Measurements from ENCODE around the gene MDGA2. TPM values are rescaled to one million over a fixed set of nuclear protein-coding genes. Genes with fewer than 3 reads are reported as not detected.

MDGA2 gene
- total and polyA plus RNA-seq, 2 of the 4 experiments (the other 2 are of a cell fraction) = 0.02 TPM; not detected in 1

- Histone ChIP-seq H3K79me1 (ENCODE audit: low read depth in 1 of 2, low read length in 2 of 2) (no peaks in the 10 kb centered on the region), H4K8ac (ENCODE audit: low read depth in 2 of 2, low read length in 2 of 2) (no peak overlapping the region), H3K18ac (ENCODE audit: low read depth, low read length) (no peak overlapping the region), H3K4me3 (ENCODE audit: insufficient read depth, low read depth, low read length) (no peak overlapping the region), H3K4me1 (ENCODE audit: control insufficient read depth, insufficient read depth, low read length) (no peaks in the 10 kb centered on the region), H3K56ac (ENCODE audit: extremely low read depth, insufficient read depth, low read length) (no peak overlapping the region), H3K9me3 (ENCODE audit: control insufficient read depth, insufficient read depth, low read length) (no peaks in the 10 kb centered on the region), H3K27ac (ENCODE audit: insufficient read depth, low read length) (no peak overlapping the region), H3K27me3 (ENCODE audit: control insufficient read depth, insufficient read depth, low read length) (no peaks in the 10 kb centered on the region), H3K9ac (ENCODE audit: low read depth, low read length) (no peak overlapping the region), H3K9me1 (ENCODE audit: insufficient read depth, low read length) (no peaks in the 10 kb centered on the region), H2AK5ac (ENCODE audit: low read depth, low read length) (no peak overlapping the region), H2BK20ac (ENCODE audit: low read depth, low read length) (no peak overlapping the region), H4K20me1 (ENCODE audit: insufficient read depth, low read length) (no peaks in the 10 kb centered on the region), H3K4me2 (ENCODE audit: low read depth, low read length) (no peak overlapping the region), H3K14ac (replicated peaks; ENCODE audit: low read depth, low read length) (no peak overlapping the region), H2BK5ac (ENCODE audit: low read depth, low read length, poor library complexity, severe bottlenecking) (no peak overlapping the region), H2BK15ac (ENCODE audit: low read depth, low read length) (no peak overlapping the region), H3K4ac (ENCODE audit: low read depth, low read length) (no peak overlapping the region), H4K91ac (ENCODE audit: insufficient read depth, low read depth, low read length) (no peak overlapping the region), H3K23ac (ENCODE audit: low read depth, low read length) (no peak overlapping the region), H4K5ac (ENCODE audit: low read depth, low read length) (no peak overlapping the region), H3K36me3 (ENCODE audit: control insufficient read depth, insufficient read depth, low read length) (no peaks in the 10 kb centered on the region), H2AK9ac (replicated peaks; ENCODE audit: low read depth, low read length, poor library complexity) (no peak overlapping the region), H2BK120ac (ENCODE audit: low read depth, low read length) (no peak overlapping the region), H2AFZ (replicated peaks; ENCODE audit: low read length, poor library complexity) (no peak overlapping the region)
- dilution Hi-C loops (cut with HindIII; ENCODE audit: low sequenced_read_pairs, unreplicated experiment) (no loop called here), in situ Hi-C loops (cut with MboI; ENCODE audit: low sequenced_read_pairs) (no loop called here), intact Hi-C loops (cut with micrococcal nuclease) (no loop called here)
- CTCF ChIA-PET = no interaction called here
- WGBS, 2 experiments (ENCODE audit: extremely low coverage in 2 of 2, insufficient read length in 1 of 2) = 80% methylated on average over 1 of the region's 3 CpGs; no CpG with 5 or more reads in 1 of the 2 experiments
- no TSS peak for BruUV-seq (replicated peaks)
- ATAC-seq (ENCODE audit: low read depth) (no peak), DNase-seq (no peak)
- no peak for TF ChIP-seq BHLHE40 (IDR thresholded peaks at IDR 0.05; ENCODE audit: low read depth, low read length)
- no peak for TF ChIP-seq FOS (IDR thresholded peaks at IDR 0.05; ENCODE audit: low read depth, low read length)
- no peak for TF ChIP-seq RAD21 (IDR thresholded peaks at IDR 0.05; ENCODE audit: low read length)
- TF ChIP-seq MAZ (IDR thresholded peaks at IDR 0.05; ENCODE audit: borderline replicate concordance, low read depth, low read length) = no peak
- no peak for TF ChIP-seq ELK1 (IDR thresholded peaks at IDR 0.05; ENCODE audit: borderline replicate concordance, low read depth, low read length)
- no peak for TF ChIP-seq MXI1 (IDR thresholded peaks at IDR 0.05; ENCODE audit: borderline replicate concordance, low read depth, low read length)
- TF ChIP-seq NFE2L2 (IDR thresholded peaks at IDR 0.05; ENCODE audit: low read depth, low read length) = no peak
- TF ChIP-seq CHD1 (IDR thresholded peaks at IDR 0.05; ENCODE audit: low read depth, low read length) = no peak
- TF ChIP-seq USF2 (IDR thresholded peaks at IDR 0.05; ENCODE audit: low read depth, low read length) = no peak
- no peak for TF ChIP-seq CEBPB (IDR thresholded peaks at IDR 0.05; ENCODE audit: low read depth, low read length)
- POLR2A ChIA-PET (ENCODE audit: unreplicated experiment) = no interaction called here
Measured at GRCh38 chr14:46920542-46920941, 754.9 kb downstream of the MDGA2 start.

Measured in IMR-90 (cell line).